GM13977 (cell line): ENCODE measurements around the gene PDCD2L.
"Not testable (repeated sequence)": the region's sequence is repeated elsewhere in the genome, so short reads cannot be mapped to it uniquely, and the experiment has no call there.

ENCODE experiments used
- DNase-seq: peaks from one replicate; pipeline ENCODE4 v3.0.0; 2012; ENCODE audit warnings: low spot score
- in situ Hi-C: fragments of 300-500 bp; cut with MboI; formaldehyde crosslinking; loops from one replicate; pipeline ENCODE4 v1.12.0; 2022; ENCODE audit warnings: low sequenced_read_pairs, low pct_unique_long_range_greater_than_20kb, mixed read lengths, inconsistent platforms; ENCODE audit not compliant: unreplicated experiment
- TF ChIP-seq, protein P1 (sequence below): IDR thresholded peaks from 2 replicates; pipeline ENCODE4 v1.5.1; 2012; ENCODE audit warnings: mild to moderate bottlenecking, control low read depth; ENCODE audit not compliant: insufficient read depth; ENCODE audit errors: extremely low read depth, missing control alignments

PDCD2L gene

DNA sequence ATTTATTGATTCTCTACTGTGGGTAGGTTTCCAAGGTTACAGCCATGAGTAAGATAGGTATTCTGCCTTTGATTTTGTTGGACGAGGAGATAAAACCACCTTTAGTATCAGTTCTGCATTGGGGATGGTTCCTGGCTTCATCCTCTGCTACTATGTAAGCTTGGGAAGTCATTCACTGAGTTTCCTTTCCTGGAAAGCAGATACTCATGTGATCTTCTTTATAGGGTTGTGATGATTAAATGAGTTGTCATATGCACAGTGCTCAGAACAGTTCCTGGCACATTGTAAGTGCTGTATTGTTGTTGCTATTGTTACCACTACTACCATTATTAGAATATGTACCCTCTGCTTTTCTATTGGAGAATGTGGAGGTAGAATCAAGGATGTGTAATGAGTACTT lies 64.2 kb downstream of the PDCD2L start:
- in situ Hi-C loops: no loop called here
- DNase-seq: no peak
- TF ChIP-seq, protein P1, sequence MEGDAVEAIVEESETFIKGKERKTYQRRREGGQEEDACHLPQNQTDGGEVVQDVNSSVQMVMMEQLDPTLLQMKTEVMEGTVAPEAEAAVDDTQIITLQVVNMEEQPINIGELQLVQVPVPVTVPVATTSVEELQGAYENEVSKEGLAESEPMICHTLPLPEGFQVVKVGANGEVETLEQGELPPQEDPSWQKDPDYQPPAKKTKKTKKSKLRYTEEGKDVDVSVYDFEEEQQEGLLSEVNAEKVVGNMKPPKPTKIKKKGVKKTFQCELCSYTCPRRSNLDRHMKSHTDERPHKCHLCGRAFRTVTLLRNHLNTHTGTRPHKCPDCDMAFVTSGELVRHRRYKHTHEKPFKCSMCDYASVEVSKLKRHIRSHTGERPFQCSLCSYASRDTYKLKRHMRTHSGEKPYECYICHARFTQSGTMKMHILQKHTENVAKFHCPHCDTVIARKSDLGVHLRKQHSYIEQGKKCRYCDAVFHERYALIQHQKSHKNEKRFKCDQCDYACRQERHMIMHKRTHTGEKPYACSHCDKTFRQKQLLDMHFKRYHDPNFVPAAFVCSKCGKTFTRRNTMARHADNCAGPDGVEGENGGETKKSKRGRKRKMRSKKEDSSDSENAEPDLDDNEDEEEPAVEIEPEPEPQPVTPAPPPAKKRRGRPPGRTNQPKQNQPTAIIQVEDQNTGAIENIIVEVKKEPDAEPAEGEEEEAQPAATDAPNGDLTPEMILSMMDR: no peak

DNA sequence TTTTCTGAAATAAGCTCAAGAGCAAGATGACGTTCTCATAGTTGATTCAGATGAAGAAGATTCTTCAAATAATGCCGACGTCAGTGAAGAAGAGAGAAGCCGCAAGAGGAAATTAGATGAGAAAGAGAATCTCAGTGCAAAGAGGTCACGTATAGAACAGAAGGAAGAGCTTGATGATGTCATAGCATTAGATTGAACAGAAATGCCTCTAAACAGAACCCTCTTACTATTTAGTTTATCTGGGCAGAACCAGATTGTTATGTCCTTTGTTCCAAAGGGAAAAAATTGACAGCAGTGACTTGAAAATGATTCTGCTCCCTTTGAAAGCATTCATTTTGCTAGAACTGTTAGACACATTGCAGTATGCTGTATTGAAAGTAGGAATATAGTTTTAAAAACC lies 64.8 kb downstream of the PDCD2L start:
- in situ Hi-C loops, DNase-seq: not testable (repeated sequence)

DNA sequence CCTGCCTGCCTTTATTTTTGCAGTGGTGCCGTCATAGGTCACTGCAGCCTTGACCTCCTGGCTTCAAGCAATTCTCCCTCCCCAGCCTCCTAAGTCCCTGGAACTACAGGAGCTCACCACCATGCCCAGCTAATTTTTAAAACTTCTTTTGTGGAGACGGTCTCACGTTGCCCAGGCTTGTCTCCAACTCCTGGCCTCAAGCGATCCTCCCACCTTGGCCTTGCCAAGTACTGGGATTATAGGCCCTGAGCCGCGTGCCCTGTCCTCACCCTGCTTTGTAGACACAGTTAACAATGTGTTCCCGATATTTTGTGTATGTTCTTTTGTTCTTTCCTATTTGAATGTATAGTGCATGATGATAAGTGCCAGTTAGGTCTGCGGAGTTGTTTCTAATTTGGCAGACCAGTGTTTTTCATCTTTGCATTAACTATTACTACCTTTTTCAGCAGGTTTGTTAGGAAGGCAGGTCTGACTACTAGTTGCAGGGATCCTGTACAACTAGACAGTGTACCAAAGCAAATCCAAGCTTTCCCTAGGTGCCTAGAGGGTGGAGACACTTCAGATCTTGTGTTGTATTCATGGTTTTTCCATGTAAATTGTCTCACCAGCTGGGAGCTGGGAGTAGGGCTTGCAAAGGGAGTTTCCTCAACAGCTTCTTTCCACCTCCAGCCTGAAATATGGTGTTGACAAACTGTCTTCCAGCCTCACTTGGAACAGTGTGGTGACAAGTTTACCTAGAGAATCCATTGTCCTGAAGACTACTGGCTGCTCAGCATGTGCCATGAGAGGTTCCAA lies 67.9 kb downstream of the PDCD2L start:
- TF ChIP-seq, protein P1: no peak
- no peak for DNase-seq
- in situ Hi-C loops: no loop called here

DNA sequence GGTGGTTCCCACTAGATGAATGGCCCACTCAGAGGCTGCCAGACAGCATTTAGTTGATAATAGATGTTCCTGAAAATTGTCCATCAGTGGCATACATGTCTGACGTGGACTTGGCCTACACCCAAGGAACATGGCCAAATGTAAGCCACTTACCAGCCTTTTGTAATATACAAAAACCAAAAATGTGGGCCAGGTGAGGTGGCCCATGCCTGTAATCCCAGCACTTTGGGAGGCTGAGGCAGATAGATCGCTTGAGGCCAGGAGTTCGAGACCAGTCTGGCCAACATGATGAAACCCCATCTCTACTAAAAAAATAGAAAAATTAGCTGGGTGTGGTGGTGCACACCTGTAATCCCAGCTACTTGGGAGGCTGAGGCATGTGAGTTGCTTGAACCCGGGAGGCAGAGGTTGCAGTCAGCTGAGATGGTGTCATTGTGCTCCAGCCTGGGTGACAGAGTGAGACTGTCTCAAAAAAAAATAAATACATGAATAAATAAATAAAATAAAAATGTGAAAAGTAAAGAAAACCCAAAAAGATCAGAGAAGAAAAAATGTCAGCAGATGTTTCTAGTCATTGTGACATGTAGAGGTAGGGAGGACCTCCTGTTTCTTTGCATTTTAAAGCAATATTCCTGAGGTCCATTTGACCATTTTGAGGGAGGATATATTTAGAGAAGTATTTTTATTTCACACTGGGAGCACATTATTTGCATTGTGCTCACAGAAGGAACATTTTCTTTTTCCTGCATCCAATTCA lies 70.2 kb downstream of the PDCD2L start:
- no peak for DNase-seq
- TF ChIP-seq, protein P1: no peak
- in situ Hi-C loops: no loop called here

DNA sequence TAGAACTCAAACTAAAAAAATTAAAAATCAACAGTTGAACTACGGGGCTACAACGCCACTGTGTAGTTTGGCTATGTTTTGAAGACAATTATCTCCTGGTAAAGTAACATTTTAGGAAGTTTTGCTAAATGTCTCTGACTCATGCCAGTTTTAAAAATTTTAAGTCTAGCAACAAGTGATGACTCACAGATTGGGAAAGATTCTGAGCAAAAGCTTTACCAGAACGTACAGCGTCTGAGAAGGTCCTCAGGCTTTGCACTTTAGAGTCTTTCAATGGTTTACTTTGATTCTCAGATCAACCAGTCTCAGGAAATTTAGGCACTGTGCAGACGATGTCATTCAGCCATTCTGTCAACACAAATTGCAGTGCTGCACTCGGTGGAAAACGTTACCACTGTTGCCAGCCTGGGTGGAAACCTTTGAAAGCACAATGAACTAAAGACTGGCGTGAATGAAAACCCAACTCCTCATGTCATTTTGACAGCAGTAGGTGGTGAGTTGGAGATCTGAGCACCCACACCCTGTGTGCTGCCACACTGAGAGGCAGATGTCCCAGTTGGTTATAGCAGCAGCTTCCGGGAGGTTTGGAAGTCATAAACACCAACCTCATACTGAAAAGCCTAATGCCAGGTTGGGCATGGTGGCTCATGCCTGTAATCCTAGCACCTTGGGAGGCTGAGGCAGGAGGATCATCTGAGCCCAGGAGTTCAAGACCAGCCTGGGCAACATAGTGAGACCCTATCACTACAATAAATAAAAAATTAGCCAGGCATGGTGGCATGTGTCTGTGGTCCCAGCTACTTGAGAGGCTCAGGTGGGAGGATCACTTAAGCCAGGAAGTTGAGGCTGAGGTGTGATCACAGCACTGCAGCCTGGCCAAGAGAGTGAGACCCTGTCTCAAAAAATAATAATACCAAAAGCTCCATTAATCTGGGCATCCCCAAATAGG lies 71.1 kb downstream of the PDCD2L start:
- in situ Hi-C loops: loop anchor here (25.0 kb wide), 1 partner anchor 237 kb away; no protein-coding TSS in a partner anchor
- TF ChIP-seq, protein P1: no peak
- no peak for DNase-seq
